NCI-H2081 (cell line): Measurements from ENCODE around the gene LRIG3.

Source experiments
- DNase-seq, 2 experiments: peaks; one replicate each; lab custom pipeline; 2025; lab: John Stamatoyannopoulos, UW

Gene LRIG3

GRCh38 chr12:58920102-58920960 lies at the start of gene LRIG3:
Gene LRIG3, minus strand, starts transcription at chr12:58920504. Its CDS starts 269 bp downstream, at chr12:58920235.
- DNase-seq: peak; percentile 81 to 88

GRCh38 chr12:58969237-58969636 lies 48.9 kb upstream of the LRIG3 start:
- no peak for DNase-seq

- DNase-seq: no peak
These were observed 47.3 kb upstream of the LRIG3 start for GRCh38 chr12:58967561-58967960.

GRCh38 chr12:58966939-58967338 lies 46.6 kb upstream of the LRIG3 start:
- DNase-seq: no peak

GRCh38 chr12:58965568-58965967 lies 45.3 kb upstream of the LRIG3 start:
- no peak for DNase-seq

- no peak for DNase-seq
These were observed 43.5 kb upstream of the LRIG3 start for GRCh38 chr12:58963844-58964243.

- no peak for DNase-seq
These were observed 41.6 kb upstream of the LRIG3 start for GRCh38 chr12:58961906-58962305.

GRCh38 chr12:58961166-58961565 lies 40.9 kb upstream of the LRIG3 start:
- DNase-seq: no peak

GRCh38 chr12:58959639-58960300 lies 39.5 kb upstream of the LRIG3 start:
- no peak for DNase-seq

GRCh38 chr12:58957298-58957697 lies 37.0 kb upstream of the LRIG3 start:
- DNase-seq: no peak

GRCh38 chr12:58955849-58956248 lies 35.5 kb upstream of the LRIG3 start:
- DNase-seq: no peak

GRCh38 chr12:58954002-58954401 lies 33.7 kb upstream of the LRIG3 start:
- no peak for DNase-seq

- DNase-seq: no peak
These were observed 30.4 kb upstream of the LRIG3 start for GRCh38 chr12:58950739-58951100.

- peak in 1 of 2 experiments; percentile 4 for DNase-seq
These were observed 29.8 kb upstream of the LRIG3 start for GRCh38 chr12:58949954-58950738.

GRCh38 chr12:58943079-58943478 lies 22.8 kb upstream of the LRIG3 start:
- no peak for DNase-seq

GRCh38 chr12:58942345-58942744 lies 22.0 kb upstream of the LRIG3 start:
- no peak for DNase-seq

GRCh38 chr12:58939399-58940100 lies 19.2 kb upstream of the LRIG3 start:
- no peak for DNase-seq

GRCh38 chr12:58938440-58938839 lies 18.1 kb upstream of the LRIG3 start:
- DNase-seq: no peak

GRCh38 chr12:58934528-58934927 lies 14.2 kb upstream of the LRIG3 start:
- DNase-seq: no peak

- DNase-seq: no peak
These were observed 12.7 kb upstream of the LRIG3 start for GRCh38 chr12:58932806-58933681.

- no peak for DNase-seq
These were observed 11.2 kb upstream of the LRIG3 start for GRCh38 chr12:58931518-58931917.
